Measurements from ENCODE around the gene DFFB. TPM values are rescaled to one million over a fixed set of nuclear protein-coding genes. Genes with fewer than 3 reads are reported as not detected.

The DFFB gene
- total and polyA plus RNA-seq, 2 donors (not counting 1 experiment from before 2014, with no cell fraction given): 6.4 to 7.6 TPM

GRCh38 chr1:3869751-3870301 is 12.6 kb downstream of the DFFB start:
- Histone ChIP-seq H3K9ac (ENCODE audit: insufficient read depth, low read length) (no peak overlapping the region), H3K4me3 (replicated peaks in 1 of 4; ENCODE audit: control extremely low read depth in 1 of 4, insufficient read depth in 1 of 4, low read depth in 3 of 4, low read length in 4 of 4) (no peak overlapping the region), H3K79me2 (ENCODE audit: control insufficient read depth, insufficient read depth, low read length) (no peaks in the 10 kb centered on the region), H4K20me1 (ENCODE audit: control insufficient read depth, extremely low read depth, insufficient read depth, low read length) (no peaks in the 10 kb centered on the region), H3K4me2 (ENCODE audit: extremely low read depth, insufficient read depth, low read length) (no peak overlapping the region), H3K27me3 (ENCODE audit: control insufficient read depth, insufficient read depth, low read length) (no peaks in the 10 kb centered on the region), H3K36me3 (ENCODE audit: control insufficient read depth, insufficient read depth, low read length) (peaks cover 5% of the 10 kb centered on the region), H3K9me3 (ENCODE audit: control insufficient read depth, insufficient read depth, low read depth, low read length) (no peaks in the 10 kb centered on the region), H2AFZ (ENCODE audit: low read length) (no peak overlapping the region), H3K27ac (ENCODE audit: insufficient read depth, low read length) (no peak overlapping the region), H3K4me1 (ENCODE audit: control insufficient read depth, extremely low read depth, insufficient read depth, low read length) (no peaks in the 10 kb centered on the region)
- TF ChIP-seq EZH2 (IDR thresholded peaks at IDR 0.05; ENCODE audit: low read length, missing control alignments) (no peak), CTCF (conservative IDR thresholded peaks at IDR 0.05 in 1 of 2, IDR thresholded peaks at IDR 0.05 in 1 of 2; ENCODE audit: low read depth in 1 of 2, low read length in 2 of 2) (peak in 1 of 2 donors; percentile 9)
- peak in 1 of 2 donors; percentile 12 for DNase-seq (ENCODE audit: low read depth in 2 of 2)

GRCh38 chr1:3871451-3871805 is 14.2 kb downstream of the DFFB start:
- H3K79me2 ChIP-seq (ENCODE audit: control insufficient read depth, insufficient read depth, low read length): no peaks in the 10 kb centered on the region
- H3K27me3 ChIP-seq (ENCODE audit: control insufficient read depth, insufficient read depth, low read length): no peaks in the 10 kb centered on the region
- no peak overlapping the region for H3K27ac ChIP-seq (ENCODE audit: insufficient read depth, low read length)
- H3K9ac ChIP-seq (ENCODE audit: insufficient read depth, low read length): no peak overlapping the region
- no peak for TF ChIP-seq CTCF (conservative IDR thresholded peaks at IDR 0.05 in 1 of 2, IDR thresholded peaks at IDR 0.05 in 1 of 2; ENCODE audit: low read depth in 1 of 2, low read length in 2 of 2)
- TF ChIP-seq EZH2 (IDR thresholded peaks at IDR 0.05; ENCODE audit: low read length, missing control alignments): no peak
- no peaks in the 10 kb centered on the region for H3K4me1 ChIP-seq (ENCODE audit: control insufficient read depth, extremely low read depth, insufficient read depth, low read length)
- H3K9me3 ChIP-seq (ENCODE audit: control insufficient read depth, insufficient read depth, low read depth, low read length): no peaks in the 10 kb centered on the region
- no peak overlapping the region for H2AFZ ChIP-seq (ENCODE audit: low read length)
- no peak overlapping the region for H3K4me2 ChIP-seq (ENCODE audit: extremely low read depth, insufficient read depth, low read length)
- no peak for DNase-seq (ENCODE audit: low read depth in 2 of 2)
- H3K4me3 ChIP-seq (replicated peaks in 1 of 4; ENCODE audit: control extremely low read depth in 1 of 4, insufficient read depth in 1 of 4, low read depth in 3 of 4, low read length in 4 of 4): no peak overlapping the region
- H3K36me3 ChIP-seq (ENCODE audit: control insufficient read depth, insufficient read depth, low read length): peaks cover 5% of the 10 kb centered on the region
- no peaks in the 10 kb centered on the region for H4K20me1 ChIP-seq (ENCODE audit: control insufficient read depth, extremely low read depth, insufficient read depth, low read length)

- H3K36me3 ChIP-seq (ENCODE audit: control insufficient read depth, insufficient read depth, low read length): peaks cover 5% of the 10 kb centered on the region
- TF ChIP-seq CTCF (conservative IDR thresholded peaks at IDR 0.05 in 1 of 2, IDR thresholded peaks at IDR 0.05 in 1 of 2; ENCODE audit: low read depth in 1 of 2, low read length in 2 of 2) (no peak), EZH2 (IDR thresholded peaks at IDR 0.05; ENCODE audit: low read length, missing control alignments) (no peak)
- H2AFZ ChIP-seq (ENCODE audit: low read length): no peak overlapping the region
- H3K9ac ChIP-seq (ENCODE audit: insufficient read depth, low read length): no peak overlapping the region
- H3K4me3 ChIP-seq (replicated peaks in 1 of 4; ENCODE audit: control extremely low read depth in 1 of 4, insufficient read depth in 1 of 4, low read depth in 3 of 4, low read length in 4 of 4): no peak overlapping the region
- no peak for DNase-seq (ENCODE audit: low read depth in 2 of 2)
- H3K9me3 ChIP-seq (ENCODE audit: control insufficient read depth, insufficient read depth, low read depth, low read length): no peaks in the 10 kb centered on the region
- no peaks in the 10 kb centered on the region for H4K20me1 ChIP-seq (ENCODE audit: control insufficient read depth, extremely low read depth, insufficient read depth, low read length)
- no peak overlapping the region for H3K4me2 ChIP-seq (ENCODE audit: extremely low read depth, insufficient read depth, low read length)
- H3K4me1 ChIP-seq (ENCODE audit: control insufficient read depth, extremely low read depth, insufficient read depth, low read length): no peaks in the 10 kb centered on the region
- H3K27ac ChIP-seq (ENCODE audit: insufficient read depth, low read length): no peak overlapping the region
- H3K79me2 ChIP-seq (ENCODE audit: control insufficient read depth, insufficient read depth, low read length): no peaks in the 10 kb centered on the region
- no peaks in the 10 kb centered on the region for H3K27me3 ChIP-seq (ENCODE audit: control insufficient read depth, insufficient read depth, low read length)
Observed at GRCh38 chr1:3872546-3872945, 15.3 kb downstream of the DFFB start.

Data from fibroblast of lung (primary cell).